Mesendoderm (in vitro differentiated cells): Measurements from ENCODE around the gene ACTG1.

Experiments used
- DNase-seq: peaks from one replicate; pipeline ENCODE4 v3.0.0; 2013
- H2AK5ac ChIP-seq: 2 replicates; pipeline ENCODE4 v1.6.1; 2013; ENCODE audit warnings: low read length, inconsistent platforms
- H2BK120ac ChIP-seq: 2 replicates; pipeline ENCODE4 v1.6.1; 2013; ENCODE audit warnings: low read depth, mild to moderate bottlenecking, low read length, moderate library complexity, mixed read lengths
- H2BK15ac ChIP-seq: replicated peaks from 2 replicates; pipeline ENCODE4 v1.6.1; 2013; ENCODE audit warnings: low read depth, mild to moderate bottlenecking, moderate library complexity
- H2BK5ac ChIP-seq: 2 replicates; pipeline ENCODE4 v1.6.1; 2013; ENCODE audit warnings: low read length, inconsistent platforms
- H3K18ac ChIP-seq: 2 replicates; pipeline ENCODE4 v1.6.1; 2013; ENCODE audit warnings: mild to moderate bottlenecking, low read length, mixed read lengths
- H3K23ac ChIP-seq: one replicate; pipeline ENCODE4 v1.6.1; 2013; ENCODE audit warnings: low read length
- H3K27ac ChIP-seq: 2 replicates; pipeline ENCODE4 v1.5.1; 2013; ENCODE audit warnings: low read depth, mild to moderate bottlenecking, inconsistent platforms, low read length, moderate library complexity
- H3K27me3 ChIP-seq: 2 replicates; pipeline ENCODE4 v1.6.1; 2013; ENCODE audit warnings: low read length, control low read depth, mild to moderate bottlenecking, inconsistent platforms; ENCODE audit not compliant: insufficient read depth, poor library complexity
- H3K36me3 ChIP-seq: 2 replicates; pipeline ENCODE4 v1.6.1; 2013; ENCODE audit warnings: low read length, inconsistent platforms; ENCODE audit not compliant: control insufficient read depth, insufficient read depth
- H3K4ac ChIP-seq: one replicate; pipeline ENCODE4 v1.6.1; 2013; ENCODE audit warnings: low read depth, mild to moderate bottlenecking, low read length, moderate library complexity
- H3K4me1 ChIP-seq: 2 replicates; pipeline ENCODE4 v1.6.1; 2013; ENCODE audit warnings: low read depth, low read length, inconsistent platforms; ENCODE audit not compliant: control insufficient read depth
- H3K4me2 ChIP-seq: 2 replicates; pipeline ENCODE4 v1.6.1; 2013; ENCODE audit warnings: low read length
- H3K4me3 ChIP-seq: 2 replicates; pipeline ENCODE4 v1.5.1; 2013; ENCODE audit warnings: mild to moderate bottlenecking, low read length
- H3K56ac ChIP-seq: one replicate; pipeline ENCODE4 v1.6.1; 2013; ENCODE audit warnings: low read length
- H3K79me1 ChIP-seq: 2 replicates; pipeline ENCODE4 v1.6.1; 2013; ENCODE audit warnings: low read length, inconsistent platforms
- H3K79me2 ChIP-seq: 2 replicates; pipeline ENCODE4 v1.6.1; 2013; ENCODE audit warnings: mild to moderate bottlenecking, low read length; ENCODE audit not compliant: control insufficient read depth, insufficient read depth
- H3K9ac ChIP-seq: 2 replicates; pipeline ENCODE4 v1.6.1; 2013; ENCODE audit warnings: low read length, inconsistent platforms
- H4K5ac ChIP-seq: one replicate; pipeline ENCODE4 v1.6.1; 2013; ENCODE audit warnings: low read length
- H4K8ac ChIP-seq: one replicate; pipeline ENCODE4 v1.6.1; 2013; ENCODE audit warnings: low read depth, mild to moderate bottlenecking, control low read depth, low read length, moderate library complexity
- WGBS: extraction: QIAGEN DNeasy Blood & Tissue Kit; methylation state at CpG from one replicate; pipeline ENCODE4 v1.1.7; 2013; ENCODE audit warnings: low lambda C conversion rate, missing lambda C conversion rate; ENCODE audit not compliant: insufficient coverage; ENCODE audit errors: extremely low coverage; 5-methylcytosine and 5-hydroxymethylcytosine counted together

ACTG1 gene

DNA sequence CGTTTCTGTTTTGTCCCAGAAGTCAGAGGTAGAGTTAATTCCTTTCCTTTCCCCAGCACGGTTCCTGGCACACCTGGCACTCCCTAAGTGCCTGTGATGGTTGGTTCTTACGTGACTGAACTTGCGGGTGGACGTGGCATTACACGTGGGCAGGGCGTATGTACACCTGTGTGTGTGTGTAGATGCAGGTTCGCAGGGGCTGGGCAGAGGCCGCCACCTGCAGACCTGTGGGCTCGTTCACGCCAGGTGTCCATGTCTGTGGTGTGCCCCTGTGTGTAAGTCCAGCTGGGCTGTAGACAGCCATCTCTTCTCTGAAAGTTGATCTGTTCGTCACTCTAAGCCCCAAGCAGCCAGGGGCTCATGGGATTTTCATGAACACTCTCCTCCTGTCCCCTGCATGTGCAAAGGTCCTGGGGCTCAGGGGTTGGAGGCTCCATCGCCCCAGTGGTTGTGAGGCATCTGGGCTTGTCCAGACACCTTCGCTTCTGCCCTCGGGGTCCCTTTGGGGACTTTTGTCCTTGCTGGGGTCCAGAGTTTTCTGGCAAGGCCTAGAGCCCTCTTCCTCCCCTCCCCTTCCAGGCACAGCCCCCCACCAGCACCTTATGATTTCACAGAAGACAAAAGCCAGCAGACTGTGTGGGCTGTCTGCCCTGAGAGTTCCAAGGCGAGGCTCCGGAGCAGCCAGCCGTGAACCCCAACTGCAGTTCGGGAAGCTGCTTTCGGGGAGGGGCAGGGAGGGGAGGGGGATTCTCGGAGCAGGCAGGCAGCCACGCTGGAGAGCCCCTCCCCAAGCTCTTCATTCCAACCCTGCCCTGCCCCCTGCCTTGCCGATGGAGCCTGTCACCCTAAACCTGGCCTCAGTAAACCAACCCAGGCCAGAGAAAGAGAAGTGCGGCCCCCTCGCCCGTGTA lies 10.1 kb upstream of the ACTG1 start:
- Histone ChIP-seq H3K9ac (no peak overlapping the region), H3K56ac (no peak overlapping the region), H4K8ac (no peak overlapping the region), H2BK15ac (no peak overlapping the region), H3K36me3 (no peaks in the 10 kb centered on the region), H2AK5ac (no peak overlapping the region), H3K27me3 (no peaks in the 10 kb centered on the region), H3K18ac (no peak overlapping the region), H2BK5ac (no peak overlapping the region), H3K79me1 (no peaks in the 10 kb centered on the region), H3K4me2 (no peak overlapping the region), H3K4ac (no peak overlapping the region), H3K4me3 (no peak overlapping the region), H3K79me2 (no peaks in the 10 kb centered on the region), H2BK120ac (no peak overlapping the region), H4K5ac (no peak overlapping the region), H3K27ac (no peak overlapping the region), H3K23ac (no peak overlapping the region), H3K4me1 (peaks cover 6% of the 10 kb centered on the region)
- WGBS = no CpG with 5 or more reads among the region's 26 CpGs
- DNase-seq = peak; percentile 93

DNA sequence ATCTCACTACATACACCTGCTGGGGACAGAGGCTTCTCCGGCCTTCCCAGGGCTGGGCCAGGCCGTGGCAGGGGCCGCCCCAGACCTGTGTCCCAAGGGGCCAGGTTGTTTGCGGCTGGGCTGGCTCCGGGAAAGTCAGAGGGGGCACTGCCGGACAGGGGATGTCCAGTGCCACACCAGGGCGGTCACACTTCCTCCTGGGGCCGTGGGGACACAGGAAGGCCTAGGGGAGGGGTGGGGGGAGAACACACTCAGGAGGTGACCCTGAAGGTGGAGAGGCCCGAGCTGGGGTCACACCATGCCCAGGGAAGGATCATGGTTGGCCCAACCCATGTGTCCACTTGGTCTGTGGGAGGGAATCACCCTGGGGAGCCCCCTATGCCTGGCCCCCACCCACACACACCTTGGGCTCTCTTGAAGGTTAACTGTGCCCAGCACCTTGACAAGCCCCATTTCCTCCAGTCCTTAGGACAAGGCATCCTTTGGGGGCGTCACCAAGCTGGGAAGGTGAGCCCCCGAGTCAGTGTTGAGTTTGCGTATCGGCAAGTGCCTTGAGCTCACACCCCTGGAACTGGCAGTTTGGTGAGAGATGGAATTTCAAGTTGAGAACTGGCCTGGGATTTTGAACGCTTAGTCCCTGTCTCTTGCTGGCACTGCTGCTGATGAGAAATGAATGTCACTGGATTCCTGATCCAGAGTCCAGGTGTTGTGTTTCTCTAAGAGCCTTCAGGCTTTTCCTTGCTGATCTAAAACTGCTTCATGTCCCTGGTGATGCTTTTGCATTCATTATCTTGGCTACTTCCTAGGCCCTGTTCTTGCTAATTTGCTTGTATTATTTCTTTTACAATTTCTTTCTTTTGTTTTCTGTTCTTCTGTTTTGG lies 7.7 kb upstream of the ACTG1 start:
- no CpG with 5 or more reads among the region's 14 CpGs for WGBS
- H2BK120ac ChIP-seq = no peak overlapping the region
- no peak overlapping the region for H3K23ac ChIP-seq
- no peak overlapping the region for H2BK5ac ChIP-seq
- H3K79me1 ChIP-seq = peaks cover 3% of the 10 kb centered on the region
- no peak overlapping the region for H3K4ac ChIP-seq
- H3K4me1 ChIP-seq = peaks cover 12% of the 10 kb centered on the region
- H3K27ac ChIP-seq = no peak overlapping the region
- no peak overlapping the region for H4K8ac ChIP-seq
- no peak overlapping the region for H2BK15ac ChIP-seq
- H3K36me3 ChIP-seq = no peaks in the 10 kb centered on the region
- no peak for DNase-seq
- no peaks in the 10 kb centered on the region for H3K27me3 ChIP-seq
- H3K4me3 ChIP-seq = no peak overlapping the region
- no peak overlapping the region for H3K56ac ChIP-seq
- H3K79me2 ChIP-seq = peaks cover 16% of the 10 kb centered on the region
- H3K18ac ChIP-seq = no peak overlapping the region
- no peak overlapping the region for H3K9ac ChIP-seq
- H2AK5ac ChIP-seq = no peak overlapping the region
- no peak overlapping the region for H4K5ac ChIP-seq
- no peak overlapping the region for H3K4me2 ChIP-seq

DNA sequence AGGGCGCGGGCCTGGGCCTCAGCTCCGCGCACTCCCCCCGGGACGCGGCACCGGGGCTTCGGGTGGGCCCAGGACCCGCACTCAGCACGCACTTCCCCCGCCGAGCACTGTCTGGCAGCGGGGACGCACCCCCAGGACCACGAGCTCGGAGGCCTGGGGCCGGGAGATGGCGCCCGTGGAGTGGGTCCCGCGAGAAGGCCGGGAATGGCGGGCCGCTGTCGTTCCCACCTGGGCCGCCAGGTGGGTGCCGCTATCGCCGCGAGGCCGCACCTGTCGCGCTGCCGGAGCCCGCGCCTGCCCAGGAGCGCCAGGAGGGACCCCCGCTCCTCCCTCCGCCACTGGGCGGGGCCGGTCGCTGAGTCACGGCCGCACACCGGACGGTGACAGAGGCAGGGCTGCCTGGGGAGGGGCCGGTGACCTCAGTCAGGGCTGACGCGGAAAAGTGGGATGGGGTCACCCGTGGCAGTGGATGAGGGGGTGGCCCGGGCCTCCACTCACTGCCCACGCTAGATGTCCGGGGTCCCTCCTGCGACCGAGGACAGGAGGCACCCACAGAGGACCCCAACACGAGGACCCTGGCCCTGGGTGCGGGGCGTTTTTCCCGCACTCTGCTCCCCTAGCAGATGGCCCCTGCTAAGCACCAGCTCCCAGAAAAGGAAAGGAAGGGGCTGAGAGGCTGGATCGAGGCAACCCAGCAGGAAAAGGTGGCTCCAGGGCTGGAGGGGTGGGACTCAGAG lies 6.9 kb upstream of the ACTG1 start:
- Histone ChIP-seq H3K36me3 (no peaks in the 10 kb centered on the region), H3K4ac (no peak overlapping the region), H2BK15ac (no peak overlapping the region), H3K27me3 (no peaks in the 10 kb centered on the region), H3K56ac (peak overlapping the region; percentile 83), H3K23ac (peak overlapping the region; percentile 66), H3K4me1 (peaks cover 12% of the 10 kb centered on the region), H2BK5ac (no peak overlapping the region), H3K4me2 (peak overlapping the region; percentile 77), H3K27ac (no peak overlapping the region), H3K4me3 (no peak overlapping the region), H3K9ac (peak overlapping the region; percentile 72), H3K18ac (no peak overlapping the region), H2AK5ac (no peak overlapping the region), H3K79me1 (peaks cover 3% of the 10 kb centered on the region), H4K5ac (no peak overlapping the region), H2BK120ac (no peak overlapping the region), H3K79me2 (peaks cover 16% of the 10 kb centered on the region), H4K8ac (no peak overlapping the region)
- peak; percentile 75 for DNase-seq
- WGBS = no CpG with 5 or more reads among the region's 61 CpGs

DNA sequence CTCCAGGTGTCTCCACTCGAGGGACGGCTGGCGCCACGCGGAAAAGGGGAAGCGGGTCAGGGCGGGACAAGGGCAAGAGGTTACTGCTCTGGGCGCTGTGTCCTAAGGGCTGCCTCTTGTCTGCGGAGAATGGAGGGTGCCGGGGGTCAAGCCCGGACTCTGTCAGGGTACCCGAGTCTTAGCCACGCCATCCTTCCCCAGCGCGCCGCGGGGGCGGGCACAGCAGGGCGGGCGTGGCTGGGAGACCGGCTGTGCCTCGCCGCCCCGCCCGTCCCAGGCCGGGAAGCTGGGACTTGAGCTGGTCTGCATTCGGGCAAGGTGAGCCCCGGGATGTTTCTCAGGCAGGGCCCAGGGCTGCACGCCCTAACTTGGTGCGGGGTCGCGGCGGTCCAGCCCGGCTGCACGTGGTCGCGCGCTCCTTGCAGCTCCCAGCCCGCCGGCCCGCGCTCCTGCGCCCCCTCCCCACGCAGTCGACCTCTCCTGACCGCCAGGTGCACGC lies 6.2 kb upstream of the ACTG1 start:
- Histone ChIP-seq H3K18ac (no peak overlapping the region), H3K4me2 (peak overlapping the region; percentile 77), H3K27me3 (no peaks in the 10 kb centered on the region), H3K36me3 (no peaks in the 10 kb centered on the region), H2AK5ac (no peak overlapping the region), H2BK5ac (no peak overlapping the region), H2BK15ac (no peak overlapping the region), H3K27ac (no peak overlapping the region), H2BK120ac (no peak overlapping the region), H3K23ac (peak overlapping the region; percentile 66), H4K5ac (no peak overlapping the region), H3K9ac (peak overlapping the region; percentile 72), H3K79me1 (peaks cover 3% of the 10 kb centered on the region), H3K4me1 (peaks cover 12% of the 10 kb centered on the region), H3K79me2 (peaks cover 16% of the 10 kb centered on the region), H3K4me3 (no peak overlapping the region), H4K8ac (no peak overlapping the region), H3K4ac (no peak overlapping the region), H3K56ac (peak overlapping the region; percentile 83)
- DNase-seq = peak; percentile 61
- WGBS = no CpG with 5 or more reads among the region's 47 CpGs

DNA sequence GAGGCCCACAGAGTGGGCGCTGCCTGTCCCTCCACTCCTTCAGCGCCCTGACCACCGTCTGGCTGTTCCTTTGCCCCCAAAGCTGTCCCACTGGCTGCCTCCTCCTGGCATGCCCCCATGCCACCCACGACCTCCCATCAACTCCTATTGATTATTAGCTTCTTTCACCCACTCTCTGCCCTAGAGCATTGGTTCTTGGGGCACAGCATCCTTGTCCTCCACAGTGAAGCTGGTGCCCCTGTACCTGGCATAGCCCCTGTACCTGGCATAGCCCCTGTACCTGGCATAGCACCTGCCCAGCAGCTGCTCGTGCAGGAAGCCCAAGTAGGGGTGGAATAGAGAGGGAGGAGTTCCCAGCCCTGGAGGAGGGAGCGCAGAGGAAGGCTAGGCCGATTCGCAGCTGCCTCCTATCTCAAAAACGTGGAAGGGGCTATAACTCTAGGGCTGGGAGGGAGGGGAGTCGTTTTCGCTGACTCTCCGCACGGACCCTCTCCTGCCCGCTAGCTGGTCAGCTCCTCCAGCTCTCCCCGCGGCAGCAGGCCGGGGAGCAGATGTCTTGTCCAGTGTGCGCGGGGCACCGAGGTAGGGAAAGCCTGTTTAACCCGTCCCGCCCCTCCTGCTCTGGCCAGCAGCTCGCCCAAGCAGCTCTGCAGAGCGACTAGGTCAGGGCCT lies 5.7 kb upstream of the ACTG1 start:
- H4K8ac ChIP-seq = no peak overlapping the region
- DNase-seq = peak; percentile 64
- no peak overlapping the region for H2BK120ac ChIP-seq
- H2BK5ac ChIP-seq = no peak overlapping the region
- no CpG with 5 or more reads among the region's 24 CpGs for WGBS
- H3K18ac ChIP-seq = no peak overlapping the region
- H3K4me1 ChIP-seq = peaks cover 12% of the 10 kb centered on the region
- H2BK15ac ChIP-seq = no peak overlapping the region
- peaks cover 19% of the 10 kb centered on the region for H3K79me2 ChIP-seq
- H4K5ac ChIP-seq = no peak overlapping the region
- no peaks in the 10 kb centered on the region for H3K27me3 ChIP-seq
- H3K4me2 ChIP-seq = peak overlapping the region; percentile 77
- H3K36me3 ChIP-seq = no peaks in the 10 kb centered on the region
- H3K9ac ChIP-seq = peak overlapping the region; percentile 72
- H3K4ac ChIP-seq = no peak overlapping the region
- no peak overlapping the region for H2AK5ac ChIP-seq
- no peak overlapping the region for H3K23ac ChIP-seq
- peaks cover 3% of the 10 kb centered on the region for H3K79me1 ChIP-seq
- H3K56ac ChIP-seq = peak overlapping the region; percentile 83
- no peak overlapping the region for H3K4me3 ChIP-seq
- H3K27ac ChIP-seq = no peak overlapping the region
